ENCODE results near the gene SRPK2. TPM values are rescaled to one million over a fixed set of nuclear protein-coding genes. Genes with fewer than 3 reads are reported as not detected.
"Not testable (repeated sequence)": the region's sequence is repeated elsewhere in the genome, so short reads cannot be mapped to it uniquely, and the experiment has no call there.

Gene SRPK2
- total and polyA plus RNA-seq, 12 donors, result 10.5 to 40.4 (median 35.1) TPM

DNA sequence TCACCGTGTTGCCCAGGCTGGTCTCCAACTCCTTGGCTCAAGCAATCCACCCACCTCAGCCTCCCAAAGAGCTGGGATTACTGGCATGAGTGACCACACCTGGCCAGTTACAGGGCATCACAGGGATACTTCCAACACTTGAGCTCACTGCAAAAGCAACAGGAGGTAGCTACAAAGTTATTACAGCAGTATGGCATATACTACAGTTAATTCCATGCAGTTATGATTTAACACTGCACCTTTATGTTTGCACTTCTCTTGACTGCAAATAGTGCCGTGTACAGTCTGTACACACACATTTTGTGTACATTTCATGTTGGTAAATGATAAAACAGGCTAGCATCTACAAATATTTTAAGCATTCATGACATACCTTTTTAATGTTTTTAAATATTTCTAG lies 21.3 kb downstream of the SRPK2 start:
- no peak for ATAC-seq
- Histone ChIP-seq H3K4me3 (no peak overlapping the region), H3K9me3 (peaks cover 0 to 12% (median 0%) of the 10 kb centered on the region in 11 donors), H3K27ac (no peak overlapping the region), H3K36me3 (no peaks in the 10 kb centered on the region), H3K27me3 (no peaks in the 10 kb centered on the region), H3K4me1 (peaks cover 0 to 27% (median 15%) of the 10 kb centered on the region in 9 donors)
- 96 to 97% methylated on average over 2 of the region's 2 CpGs for WGBS, 2 donors
- no peak for DNase-seq
- TF ChIP-seq, protein P1, sequence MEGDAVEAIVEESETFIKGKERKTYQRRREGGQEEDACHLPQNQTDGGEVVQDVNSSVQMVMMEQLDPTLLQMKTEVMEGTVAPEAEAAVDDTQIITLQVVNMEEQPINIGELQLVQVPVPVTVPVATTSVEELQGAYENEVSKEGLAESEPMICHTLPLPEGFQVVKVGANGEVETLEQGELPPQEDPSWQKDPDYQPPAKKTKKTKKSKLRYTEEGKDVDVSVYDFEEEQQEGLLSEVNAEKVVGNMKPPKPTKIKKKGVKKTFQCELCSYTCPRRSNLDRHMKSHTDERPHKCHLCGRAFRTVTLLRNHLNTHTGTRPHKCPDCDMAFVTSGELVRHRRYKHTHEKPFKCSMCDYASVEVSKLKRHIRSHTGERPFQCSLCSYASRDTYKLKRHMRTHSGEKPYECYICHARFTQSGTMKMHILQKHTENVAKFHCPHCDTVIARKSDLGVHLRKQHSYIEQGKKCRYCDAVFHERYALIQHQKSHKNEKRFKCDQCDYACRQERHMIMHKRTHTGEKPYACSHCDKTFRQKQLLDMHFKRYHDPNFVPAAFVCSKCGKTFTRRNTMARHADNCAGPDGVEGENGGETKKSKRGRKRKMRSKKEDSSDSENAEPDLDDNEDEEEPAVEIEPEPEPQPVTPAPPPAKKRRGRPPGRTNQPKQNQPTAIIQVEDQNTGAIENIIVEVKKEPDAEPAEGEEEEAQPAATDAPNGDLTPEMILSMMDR (IDR thresholded peaks at IDR 0.05), result no peak
- intact Hi-C loops (cut with DNase I), result no loop called here

DNA sequence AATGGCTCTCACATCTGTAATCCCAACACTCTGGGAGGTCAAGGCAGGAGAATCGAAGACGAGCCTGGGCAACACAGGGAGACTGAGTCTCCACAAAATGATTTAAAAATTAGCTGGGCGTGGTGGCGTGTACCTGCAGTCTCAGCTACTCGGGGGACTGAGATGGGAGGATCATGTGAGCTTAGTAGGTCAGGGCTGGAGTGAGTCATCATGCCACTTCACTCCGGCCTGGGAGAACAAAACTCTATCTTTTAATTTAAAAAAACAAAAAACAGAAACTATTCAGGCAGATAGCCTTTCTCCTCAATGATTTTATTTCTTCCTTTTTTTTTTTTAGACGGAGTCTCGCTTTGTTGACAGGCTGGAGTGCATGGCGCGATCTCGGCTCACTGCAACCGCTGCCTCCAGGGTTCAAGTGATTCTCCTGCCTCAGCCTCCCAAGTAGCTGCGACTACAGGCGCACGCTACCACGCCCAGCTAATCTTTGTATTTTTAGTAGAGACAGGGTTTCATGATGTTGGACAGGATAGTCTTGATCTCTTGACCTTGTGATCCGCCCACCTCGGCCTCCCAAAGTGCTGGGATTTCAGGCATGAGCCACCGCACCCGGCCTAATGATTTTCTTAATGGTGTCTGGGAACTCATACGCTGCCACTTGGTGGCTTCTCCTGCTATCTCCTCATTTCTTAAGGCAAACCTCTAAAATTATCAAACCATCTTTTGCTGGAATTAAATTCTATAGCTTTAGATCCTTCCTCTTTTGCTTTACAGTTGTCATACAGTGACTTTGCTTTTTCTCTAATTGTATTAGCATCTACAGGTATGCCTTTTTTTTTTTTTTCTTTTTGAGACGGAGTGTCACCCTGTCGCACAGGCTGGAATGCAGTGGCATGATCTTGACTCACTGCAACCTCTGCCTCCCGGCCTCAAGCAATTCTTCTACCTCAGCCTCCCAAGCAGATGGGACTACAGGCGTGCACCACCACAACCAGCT lies 22.9 kb downstream of the SRPK2 start:
- TF ChIP-seq, protein P1 (IDR thresholded peaks at IDR 0.05), result no peak
- no peak for DNase-seq
- Histone ChIP-seq H3K9me3 (peaks cover 0 to 22% (median 0%) of the 10 kb centered on the region in 11 donors), H3K36me3 (no peaks in the 10 kb centered on the region), H3K4me3 (no peak overlapping the region), H3K27ac (no peak overlapping the region), H3K27me3 (no peaks in the 10 kb centered on the region), H3K4me1 (peaks cover 0 to 27% (median 15%) of the 10 kb centered on the region in 9 donors)
- no peak for ATAC-seq
- intact Hi-C loops (cut with DNase I), result no loop called here
- WGBS, 2 donors, result 95 to 97% methylated on average over 25 of the region's 25 CpGs

DNA sequence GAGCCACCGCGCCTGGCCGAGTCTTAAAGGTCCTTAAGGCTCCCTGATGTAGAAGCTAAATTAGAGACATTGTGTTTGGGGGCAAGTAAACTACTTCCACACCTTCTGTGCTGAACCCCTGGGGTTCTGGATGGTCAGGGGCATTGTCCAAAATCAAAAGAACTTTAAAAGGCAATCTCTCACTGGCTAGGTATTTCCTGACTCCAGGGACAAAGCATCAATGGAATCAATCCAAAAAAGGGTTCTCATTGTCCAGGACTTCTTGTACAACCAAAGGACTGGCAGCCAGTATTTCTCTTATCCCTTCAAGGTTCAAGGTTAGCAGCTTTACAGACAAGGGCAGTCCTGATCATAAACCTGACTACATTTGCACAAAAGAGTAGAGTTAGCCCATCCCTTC lies 24.0 kb downstream of the SRPK2 start:
- intact Hi-C loops (cut with DNase I), result no loop called here
- Histone ChIP-seq H3K27me3 (no peaks in the 10 kb centered on the region), H3K4me3 (no peak overlapping the region), H3K27ac (no peak overlapping the region), H3K36me3 (no peaks in the 10 kb centered on the region), H3K4me1 (peaks cover 0 to 22% (median 15%) of the 10 kb centered on the region in 9 donors), H3K9me3 (peaks cover 0 to 26% (median 0%) of the 10 kb centered on the region in 11 donors)
- ATAC-seq, result peak in 3 of 8 donors; percentile 53 to 90 (median 71)
- DNase-seq, result no peak
- 93 to 97% methylated on average over 3 of the region's 3 CpGs for WGBS, 2 donors
- TF ChIP-seq, protein P1 (IDR thresholded peaks at IDR 0.05), result no peak

DNA sequence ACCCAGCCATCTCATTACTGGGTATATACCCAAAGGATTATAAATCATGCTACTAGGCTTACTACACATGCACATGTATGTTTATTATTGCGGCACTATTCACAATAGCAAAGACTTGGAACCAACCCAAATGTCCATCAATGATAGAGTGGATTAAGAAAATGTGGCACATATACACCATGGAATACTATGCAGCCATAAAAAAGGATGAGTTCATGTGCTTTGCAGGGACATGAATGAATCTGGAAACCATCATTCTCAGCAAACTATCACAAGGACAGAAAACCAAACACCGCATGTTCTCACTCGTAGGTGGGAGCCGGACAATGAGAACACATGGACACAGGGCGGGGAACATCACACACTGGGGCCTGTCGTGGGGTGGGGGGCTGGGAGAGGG lies 25.1 kb downstream of the SRPK2 start:
- intact Hi-C loops (cut with DNase I); H3K27ac ChIP-seq; H3K36me3 ChIP-seq; DNase-seq; H3K4me3 ChIP-seq; H3K27me3 ChIP-seq; ATAC-seq: not testable (repeated sequence)
- 96 to 98% methylated on average over 6 of the region's 6 CpGs for WGBS, 2 donors
- peaks cover 0 to 26% (median 0%) of the 10 kb centered on the region in 11 donors for H3K9me3 ChIP-seq
- peaks cover 0 to 20% (median 14%) of the 10 kb centered on the region in 9 donors for H3K4me1 ChIP-seq

DNA sequence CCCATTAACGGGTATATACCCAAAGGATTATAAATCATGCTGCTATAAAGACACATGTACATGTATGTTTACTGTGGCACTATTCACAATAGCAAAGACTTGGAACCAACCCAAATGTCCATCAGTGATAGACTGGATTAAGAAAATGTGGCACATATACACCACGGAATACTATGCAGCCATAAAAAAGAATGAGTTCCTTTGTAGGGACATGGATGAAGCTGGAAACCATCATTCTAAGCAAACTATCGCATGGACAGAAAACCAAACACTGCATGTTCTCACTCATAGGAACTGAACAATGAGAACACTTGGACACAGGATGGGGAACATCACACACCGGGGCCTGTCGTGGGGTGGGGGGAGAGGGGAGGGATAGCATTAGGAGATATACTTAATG lies 26.0 kb downstream of the SRPK2 start:
- ATAC-seq; DNase-seq; intact Hi-C loops (cut with DNase I); H3K4me3 ChIP-seq; H3K27ac ChIP-seq; H3K27me3 ChIP-seq; H3K36me3 ChIP-seq: not testable (repeated sequence)
- Histone ChIP-seq H3K4me1 (peaks cover 0 to 10% (median 7%) of the 10 kb centered on the region in 9 donors), H3K9me3 (peaks cover 0 to 26% (median 0%) of the 10 kb centered on the region in 11 donors)
- 92 to 95% methylated on average over 5 of the region's 5 CpGs for WGBS, 2 donors

DNA sequence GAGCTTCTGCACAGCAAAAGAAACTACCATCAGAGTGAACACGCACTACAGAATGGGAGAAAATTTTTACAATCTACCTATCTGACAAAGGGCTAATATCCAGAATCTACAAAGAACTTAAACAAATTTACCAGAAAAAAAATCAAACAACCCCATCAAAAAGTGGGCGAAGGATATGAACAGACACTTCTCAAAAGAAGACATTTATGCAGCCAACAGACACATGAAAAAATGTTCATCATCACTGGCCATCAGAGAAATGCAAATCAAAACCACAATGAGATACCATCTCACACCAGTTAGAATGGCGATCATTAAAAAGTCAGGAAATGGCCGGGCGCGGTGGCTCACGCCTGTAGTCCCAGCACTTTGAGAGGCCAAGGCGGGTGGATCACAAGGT lies 26.7 kb downstream of the SRPK2 start:
- DNase-seq; H3K4me3 ChIP-seq; intact Hi-C loops (cut with DNase I); H3K27me3 ChIP-seq; H3K27ac ChIP-seq; ATAC-seq; H3K36me3 ChIP-seq: not testable (repeated sequence)
- WGBS, 2 donors, result 98% methylated on average over 8 of the region's 8 CpGs
- H3K9me3 ChIP-seq, result peaks cover 0 to 26% (median 0%) of the 10 kb centered on the region in 11 donors
- peaks cover 0 to 10% (median 7%) of the 10 kb centered on the region in 9 donors for H3K4me1 ChIP-seq

DNA sequence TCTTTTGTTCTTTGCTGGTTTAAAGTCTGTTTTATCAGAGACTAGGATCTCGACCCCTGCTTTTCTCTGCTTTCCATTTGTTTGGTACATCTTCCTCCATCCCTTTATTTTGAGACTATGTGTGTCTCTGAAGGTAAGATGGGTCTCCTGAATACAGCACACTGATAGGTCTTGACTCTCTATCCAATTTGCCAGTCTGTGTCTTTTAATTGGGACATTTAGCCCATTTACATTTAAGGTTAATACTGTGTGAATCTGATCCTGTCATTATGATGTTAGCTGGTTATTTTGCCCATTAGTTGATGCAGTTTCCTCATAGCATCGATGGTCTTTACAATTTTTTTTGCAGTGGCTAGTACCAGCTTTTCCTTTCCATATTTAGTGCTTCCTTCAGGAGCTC lies 28.6 kb downstream of the SRPK2 start:
- H3K27ac ChIP-seq; intact Hi-C loops (cut with DNase I); H3K4me3 ChIP-seq; H3K27me3 ChIP-seq; DNase-seq; ATAC-seq; H3K36me3 ChIP-seq: not testable (repeated sequence)
- WGBS, 2 donors, result 91 to 93% methylated on average over 2 of the region's 2 CpGs
- peaks cover 0 to 11% (median 7%) of the 10 kb centered on the region in 9 donors for H3K4me1 ChIP-seq
- H3K9me3 ChIP-seq, result peaks cover 0 to 26% (median 0%) of the 10 kb centered on the region in 11 donors

Data from heart right ventricle (tissue), 16 donors.